BLaER1 (cell line): Measurements from ENCODE around the gene RPL29.

Source experiments
- H3K27ac ChIP-seq: shearing (Covaris generic); formaldehyde crosslinking; 2 replicates; pipeline ENCODE4 v1.8.1; 2022
- H3K27me3 ChIP-seq: shearing (Covaris generic); formaldehyde crosslinking; 2 replicates; pipeline ENCODE4 v1.8.1; 2022
- H3K36me3 ChIP-seq: shearing (Covaris generic); formaldehyde crosslinking; 2 replicates; pipeline ENCODE4 v1.8.1; 2022
- H3K4me1 ChIP-seq: shearing (Covaris generic); formaldehyde crosslinking; 2 replicates; pipeline ENCODE4 v1.8.1; 2022
- H3K4me2 ChIP-seq: shearing (Covaris generic); formaldehyde crosslinking; 2 replicates; pipeline ENCODE4 v1.8.1; 2022
- H3K4me3 ChIP-seq: shearing (Covaris generic); formaldehyde crosslinking; 2 replicates; pipeline ENCODE4 v1.8.1; 2022
- H3K9ac ChIP-seq: shearing (Covaris generic); formaldehyde crosslinking; 2 replicates; pipeline ENCODE4 v1.8.1; 2022
- H3K9me3 ChIP-seq: shearing (Covaris generic); formaldehyde crosslinking; 2 replicates; pipeline ENCODE4 v1.8.1; 2022
- H4K20me1 ChIP-seq: shearing (Covaris generic); formaldehyde crosslinking; 2 replicates; pipeline ENCODE4 v1.8.1; 2022
- Cebpa-rat ChIP-seq: shearing (Covaris generic); IDR thresholded peaks from 2 replicates; pipeline ENCODE4 v1.8.1; 2022

Gene RPL29

GRCh38 chr3:51945926-51946705, 49.6 kb downstream of the RPL29 start:
- no peak overlapping the region for H3K4me2 ChIP-seq
- no peak for TF ChIP-seq Cebpa-rat
- peaks cover 28% of the 10 kb centered on the region for H3K4me1 ChIP-seq
- H3K4me3 ChIP-seq: no peak overlapping the region
- no peak overlapping the region for H3K9ac ChIP-seq
- H3K36me3 ChIP-seq: no peaks in the 10 kb centered on the region
- H4K20me1 ChIP-seq: no peaks in the 10 kb centered on the region; the same call in 1 of the 2 replicates
- H3K27me3 ChIP-seq: no peaks in the 10 kb centered on the region
- H3K9me3 ChIP-seq: no peaks in the 10 kb centered on the region
- no peak overlapping the region for H3K27ac ChIP-seq

- no peak for TF ChIP-seq Cebpa-rat
- Histone ChIP-seq H3K27ac (no peak overlapping the region), H3K9ac (no peak overlapping the region)
These were observed 50.5 kb downstream of the RPL29 start for GRCh38 chr3:51945031-51945840.

GRCh38 chr3:51944451-51945021, 51.2 kb downstream of the RPL29 start:
- peaks cover 43% of the 10 kb centered on the region for H3K4me1 ChIP-seq
- peaks cover 14% of the 10 kb centered on the region for H4K20me1 ChIP-seq
- H3K36me3 ChIP-seq: no peaks in the 10 kb centered on the region
- H3K4me3 ChIP-seq: no peak overlapping the region
- TF ChIP-seq Cebpa-rat: no peak
- no peaks in the 10 kb centered on the region for H3K9me3 ChIP-seq
- H3K4me2 ChIP-seq: no peak overlapping the region
- no peak overlapping the region for H3K9ac ChIP-seq
- no peak overlapping the region for H3K27ac ChIP-seq
- no peaks in the 10 kb centered on the region for H3K27me3 ChIP-seq

More at GRCh38 chr3:51945031-51945840, 50.5 kb downstream of the RPL29 start:
- H3K9me3 ChIP-seq: no peaks in the 10 kb centered on the region
- no peak overlapping the region for H3K4me2 ChIP-seq
- H4K20me1 ChIP-seq: peaks cover 7% of the 10 kb centered on the region
- H3K4me3 ChIP-seq: no peak overlapping the region
- H3K4me1 ChIP-seq: peaks cover 36% of the 10 kb centered on the region
- H3K36me3 ChIP-seq: no peaks in the 10 kb centered on the region
- H3K27me3 ChIP-seq: no peaks in the 10 kb centered on the region
